HG03469 (cell line): Measurements from ENCODE around the gene PF4V1.

ENCODE experiments used
- ATAC-seq: cut with Tn5 transposase; IDR thresholded peaks from one replicate; pipeline ENCODE4 v1.9.1; 2021; ENCODE audit warnings: mild to moderate bottlenecking, moderate library complexity, moderate number of reproducible peaks; ENCODE audit not compliant: unreplicated experiment

Gene PF4V1

DNA sequence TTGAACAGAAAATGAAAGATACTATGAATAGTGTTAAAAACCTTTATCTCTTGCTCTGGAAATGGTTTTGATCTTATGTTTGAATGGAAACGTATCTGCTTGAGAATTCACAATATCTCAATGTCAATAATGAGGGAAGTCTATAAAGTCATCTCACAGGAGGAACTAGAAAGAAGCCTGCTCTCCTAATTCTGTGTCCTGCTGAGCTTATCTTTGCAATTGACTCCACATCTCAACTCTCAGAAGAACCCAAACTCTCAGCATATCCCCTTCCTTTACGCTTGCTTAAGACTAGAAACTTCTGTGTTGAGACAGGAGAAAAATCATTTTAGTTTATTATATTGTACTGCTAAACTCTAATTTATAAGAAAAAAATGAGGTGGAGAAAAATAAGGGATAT lies 8.3 kb upstream of the PF4V1 start:
- ATAC-seq, result no peak

DNA sequence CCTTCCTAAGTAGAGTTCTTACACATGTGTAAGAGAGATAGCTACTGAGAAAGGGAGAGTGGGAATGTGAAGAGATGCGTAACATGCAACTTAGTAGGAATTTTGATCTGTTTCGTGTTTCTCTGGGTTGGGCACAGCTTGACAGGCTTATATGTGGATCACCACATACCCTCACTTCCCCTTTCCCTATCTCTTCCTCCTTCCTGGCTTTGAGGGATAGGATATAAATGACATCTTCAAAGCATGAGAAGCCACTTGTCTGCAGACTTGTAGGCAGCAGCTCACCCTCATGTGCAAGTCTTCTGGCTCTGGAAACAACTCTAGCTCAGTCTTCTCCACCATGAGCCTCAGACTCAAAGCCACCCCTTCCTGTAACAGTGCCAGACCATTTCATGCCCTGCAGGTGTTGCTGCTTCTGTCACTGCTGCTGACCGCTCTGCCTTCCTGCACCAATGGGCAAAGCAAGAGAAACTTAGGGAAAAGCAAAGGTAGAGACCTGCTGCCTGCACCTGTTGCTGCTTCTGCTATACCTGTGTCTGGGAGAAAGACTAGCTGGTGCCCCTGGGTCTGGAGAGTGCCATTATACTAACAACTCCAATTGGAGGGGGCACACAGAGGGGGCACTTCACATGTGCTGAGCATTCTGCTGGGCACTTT lies 5.4 kb upstream of the PF4V1 start:
- ATAC-seq, result no peak

DNA sequence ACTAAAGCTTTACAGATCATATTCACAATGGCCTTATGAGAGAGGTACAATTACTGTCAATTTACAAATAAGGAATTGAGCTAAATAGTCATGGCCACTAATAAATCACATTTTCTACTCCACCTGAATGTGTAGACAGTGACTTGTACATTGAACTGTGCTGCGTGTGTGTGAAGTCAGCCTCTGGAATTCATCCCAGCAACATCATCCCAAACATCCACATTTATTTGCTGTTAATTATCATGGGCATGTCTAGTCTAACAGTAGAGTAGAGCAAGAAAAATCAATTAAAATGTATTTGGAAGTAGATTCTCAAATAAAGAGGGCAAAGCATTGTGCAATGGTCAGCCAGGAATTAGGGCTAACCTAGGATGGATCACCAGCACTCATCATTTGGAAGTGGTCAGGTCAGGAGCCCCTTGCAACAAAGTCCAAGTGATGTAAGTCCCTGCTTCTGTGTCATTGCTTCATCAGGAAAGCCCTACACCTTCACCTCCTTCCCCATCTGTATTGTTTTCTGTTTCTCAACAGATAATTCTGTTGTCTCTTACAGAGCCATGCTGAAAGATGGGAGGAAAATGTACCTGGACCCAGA lies 4.8 kb upstream of the PF4V1 start:
- ATAC-seq, result no peak

DNA sequence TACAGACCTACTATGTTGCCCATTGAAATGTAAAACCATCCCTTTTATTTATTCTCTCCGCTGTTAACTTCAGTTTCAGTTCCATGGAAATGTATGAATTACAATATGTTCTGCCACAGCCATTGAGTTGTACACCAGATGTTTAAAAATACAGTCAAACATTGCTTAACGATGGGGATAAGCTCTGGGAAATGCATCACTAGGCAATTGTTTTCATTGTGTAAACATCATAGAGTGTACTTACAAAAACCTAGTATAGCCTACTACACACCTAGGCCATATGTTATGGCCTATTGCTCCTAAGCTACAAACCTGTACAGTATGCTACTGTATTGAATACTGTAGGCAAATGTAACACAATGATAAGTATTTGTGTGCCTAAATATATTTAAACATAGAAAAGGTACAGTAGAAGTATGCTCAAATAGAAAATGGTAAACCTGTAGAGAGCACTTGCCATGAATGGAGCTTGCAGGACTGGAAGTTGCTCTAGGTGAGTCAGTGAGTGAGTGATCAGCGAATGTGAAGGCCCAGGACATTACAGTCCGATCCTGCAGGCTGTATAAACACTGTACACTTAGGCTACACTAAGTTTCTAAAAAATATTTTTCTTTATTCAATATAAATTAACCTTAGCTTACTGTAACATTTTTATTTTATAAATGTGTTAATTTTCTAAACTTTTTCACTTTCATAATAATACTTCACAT lies 2.7 kb upstream of the PF4V1 start:
- no peak for ATAC-seq

DNA sequence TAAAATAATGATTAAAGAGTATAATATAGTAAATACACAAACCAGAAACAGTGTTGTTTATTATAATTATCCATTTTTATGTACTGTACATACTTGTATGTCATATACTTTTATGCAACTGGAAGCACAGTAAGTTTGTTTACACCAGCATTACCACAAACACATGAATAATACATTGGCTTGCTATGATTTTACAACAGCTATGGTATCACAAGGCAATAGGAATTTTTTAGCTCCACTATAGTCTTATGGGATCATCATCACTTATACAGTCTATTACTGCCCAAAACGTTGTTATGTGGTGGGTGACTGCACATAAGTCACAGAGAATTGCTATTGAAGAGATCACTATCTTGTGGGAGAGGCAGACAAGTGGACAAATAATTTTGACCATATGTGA lies 1.8 kb upstream of the PF4V1 start:
- no peak for ATAC-seq

DNA sequence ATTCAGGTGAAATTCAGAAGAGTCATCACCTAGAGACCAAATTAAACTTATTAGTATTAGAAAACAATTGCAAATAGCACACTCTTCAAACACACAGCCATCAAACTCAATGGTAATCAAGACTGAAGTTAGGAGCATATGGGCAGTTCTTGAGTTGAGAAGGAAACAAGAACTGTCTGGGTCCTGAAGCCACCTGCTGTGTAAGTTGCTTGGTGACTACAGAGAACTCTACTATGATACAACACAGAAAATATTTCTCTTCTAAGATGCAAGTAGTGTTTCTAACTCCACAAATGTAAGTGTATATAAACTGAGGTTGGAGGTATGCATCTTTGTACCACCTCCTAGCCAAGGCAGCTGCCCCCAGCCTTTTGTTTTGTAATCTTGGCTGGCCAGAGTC lies 325 bp upstream of the PF4V1 start:
- no peak for ATAC-seq

DNA sequence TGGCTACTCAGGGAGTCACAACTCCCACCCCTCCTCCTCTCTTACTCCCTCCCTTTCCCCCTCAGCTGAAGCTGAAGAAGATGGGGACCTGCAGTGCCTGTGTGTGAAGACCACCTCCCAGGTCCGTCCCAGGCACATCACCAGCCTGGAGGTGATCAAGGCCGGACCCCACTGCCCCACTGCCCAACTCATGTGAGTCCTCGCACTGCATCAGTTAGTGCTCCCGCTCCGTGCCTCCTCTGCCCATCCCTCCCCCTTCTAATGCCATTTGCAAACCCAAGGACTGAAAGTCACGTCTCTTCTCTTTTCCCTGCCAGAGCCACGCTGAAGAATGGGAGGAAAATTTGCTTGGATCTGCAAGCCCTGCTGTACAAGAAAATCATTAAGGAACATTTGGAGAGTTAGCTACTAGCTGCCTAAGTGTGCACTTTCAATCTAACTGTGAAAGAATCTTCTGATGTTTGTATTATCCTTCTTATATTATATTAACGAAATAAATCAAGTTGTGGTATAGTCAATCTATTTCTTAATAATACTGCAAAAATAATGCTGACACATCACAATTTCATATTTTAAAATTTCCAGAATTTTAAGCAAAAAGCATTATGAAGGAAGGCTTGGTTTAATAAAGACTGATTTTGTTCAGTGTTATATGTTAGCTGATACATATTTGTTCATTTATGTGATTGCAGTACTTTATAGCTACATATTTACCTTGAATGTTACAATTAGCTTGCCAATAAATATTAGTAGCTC lies 800 bp downstream of the PF4V1 start:
- ATAC-seq, result no peak

DNA sequence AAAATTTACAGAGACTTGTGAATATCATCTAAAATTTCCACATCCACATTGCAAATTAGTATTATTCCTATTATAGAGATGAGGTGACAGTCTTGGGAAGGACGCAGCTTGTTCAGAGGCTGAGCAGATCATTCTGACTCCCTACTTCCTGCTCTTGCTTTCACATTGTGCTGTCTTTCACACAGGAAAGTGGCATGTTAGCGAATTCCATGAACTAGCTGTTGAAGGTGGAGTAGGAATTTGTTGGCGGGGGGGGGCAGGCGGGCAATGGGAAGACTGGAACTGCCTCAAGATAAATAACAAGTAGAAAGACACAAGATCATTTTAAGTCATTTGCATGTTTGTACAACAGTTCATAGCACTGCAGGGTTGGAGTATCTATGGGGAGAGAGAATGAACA lies 2.3 kb downstream of the PF4V1 start:
- no peak for ATAC-seq

DNA sequence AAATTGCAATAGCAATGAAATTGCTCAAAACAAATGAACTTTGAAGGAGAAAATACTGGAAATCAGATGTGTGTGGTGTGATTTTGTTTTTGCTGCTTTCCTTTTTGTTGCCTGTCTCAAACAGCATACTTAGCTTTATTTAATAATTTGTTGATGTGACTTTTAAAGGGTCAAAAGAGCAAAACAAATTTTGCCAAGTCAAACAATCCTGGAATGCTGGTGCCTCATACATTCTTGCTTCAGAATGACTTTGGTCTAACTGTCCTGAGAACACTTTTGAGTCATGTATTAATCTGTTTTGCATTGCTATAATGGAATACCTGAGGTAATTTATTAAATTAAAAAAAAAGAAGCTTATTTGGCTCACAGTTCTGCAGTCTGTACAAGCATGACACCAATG lies 3.4 kb downstream of the PF4V1 start:
- no peak for ATAC-seq

DNA sequence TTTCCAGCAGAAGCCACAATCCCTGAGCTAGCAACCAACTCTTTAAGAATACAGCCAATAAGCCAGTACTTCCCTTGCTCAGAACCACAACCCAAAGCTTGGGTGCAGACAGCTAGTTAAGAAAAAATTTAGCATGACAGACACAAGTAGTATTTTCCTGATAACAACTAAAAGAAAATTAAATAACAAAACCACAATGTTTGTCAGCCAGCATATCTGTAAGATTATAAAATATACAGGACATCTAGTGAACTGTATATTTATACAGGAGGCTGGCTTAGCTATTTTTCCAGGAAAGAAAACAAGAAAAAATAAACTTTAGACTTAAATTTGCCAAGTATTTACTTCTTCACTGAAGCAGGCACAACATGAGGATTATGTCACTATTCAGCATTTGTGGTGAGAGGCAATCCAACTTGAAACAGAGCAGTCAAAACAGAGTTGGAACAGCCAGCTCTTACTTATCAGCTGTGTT lies 6.6 kb downstream of the PF4V1 start:
- ATAC-seq, result no peak

DNA sequence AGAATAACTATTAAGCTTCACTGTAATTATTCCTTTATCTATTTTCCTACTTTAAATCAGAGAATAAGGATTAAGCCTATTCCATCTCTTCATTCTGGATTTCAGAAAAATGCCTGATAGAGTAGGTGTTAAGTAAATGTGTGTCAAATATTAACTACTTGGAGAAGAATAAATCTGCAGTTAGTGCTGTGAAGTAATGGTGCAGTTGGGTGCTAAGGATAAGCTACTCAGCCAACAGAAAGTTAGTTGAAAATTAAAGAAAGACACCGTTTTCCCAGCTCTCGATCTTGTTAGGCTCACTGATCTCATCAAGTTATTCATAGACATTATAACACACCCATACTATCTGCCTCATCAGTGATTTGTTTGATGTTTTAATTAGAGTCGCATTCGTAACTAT lies 7.1 kb downstream of the PF4V1 start:
- ATAC-seq, result no peak

DNA sequence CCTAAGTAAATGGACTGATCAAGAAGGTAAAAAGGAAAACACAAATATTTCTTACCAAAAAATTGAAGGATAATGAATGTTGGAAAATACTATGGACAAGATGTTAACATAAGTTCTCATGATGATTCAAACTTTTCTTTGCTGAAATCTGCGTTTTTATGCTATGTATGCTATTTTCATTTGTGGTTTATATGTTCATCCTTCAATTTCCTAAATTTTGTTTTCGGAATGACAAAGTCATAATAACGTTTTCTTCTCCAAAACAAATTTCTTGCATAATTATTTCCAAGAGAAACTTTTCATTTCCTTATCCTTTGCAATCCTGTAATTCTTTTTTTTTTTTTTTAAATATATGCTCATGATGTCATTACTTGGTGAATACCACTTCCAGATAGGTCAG lies 7.8 kb downstream of the PF4V1 start:
- ATAC-seq, result no peak

DNA sequence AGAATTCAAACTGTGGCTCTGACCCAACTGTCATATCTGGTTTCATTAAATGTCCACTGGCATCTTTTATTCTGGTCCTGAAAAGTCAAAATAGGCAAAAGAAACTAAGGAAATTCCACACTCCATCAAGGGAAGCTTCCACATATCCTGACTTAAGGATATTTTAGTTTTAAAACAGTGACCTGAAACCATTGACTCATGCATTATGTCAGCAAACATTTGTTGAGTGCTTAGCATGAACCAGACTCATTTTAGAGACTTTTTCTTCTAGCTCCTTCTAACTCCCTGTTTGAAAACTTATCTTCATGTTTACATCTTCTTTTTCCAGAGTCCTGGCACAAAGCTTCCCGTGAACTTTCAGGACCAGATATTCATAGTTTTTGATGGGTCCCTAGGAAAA lies 9.2 kb downstream of the PF4V1 start:
- ATAC-seq, result no peak

DNA sequence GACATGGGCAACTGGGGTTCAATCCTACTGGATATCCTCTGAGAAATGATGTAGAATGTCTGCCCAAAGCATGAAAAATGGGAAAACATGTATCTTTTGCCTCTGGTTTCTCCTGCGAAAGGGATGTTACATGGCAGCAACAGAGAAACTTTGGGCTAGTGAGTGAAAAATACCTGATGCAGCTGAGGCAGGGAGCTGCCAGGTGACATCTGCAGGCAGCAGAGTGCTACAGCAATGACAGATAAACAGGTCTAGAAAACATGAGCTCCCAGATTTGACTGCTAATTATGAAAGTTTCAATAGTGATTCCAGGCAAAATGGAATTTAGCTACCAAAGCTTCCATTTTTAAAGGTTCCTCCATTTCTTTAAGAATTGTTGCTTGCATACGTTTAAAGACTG lies 11.3 kb downstream of the PF4V1 start:
- no peak for ATAC-seq

DNA sequence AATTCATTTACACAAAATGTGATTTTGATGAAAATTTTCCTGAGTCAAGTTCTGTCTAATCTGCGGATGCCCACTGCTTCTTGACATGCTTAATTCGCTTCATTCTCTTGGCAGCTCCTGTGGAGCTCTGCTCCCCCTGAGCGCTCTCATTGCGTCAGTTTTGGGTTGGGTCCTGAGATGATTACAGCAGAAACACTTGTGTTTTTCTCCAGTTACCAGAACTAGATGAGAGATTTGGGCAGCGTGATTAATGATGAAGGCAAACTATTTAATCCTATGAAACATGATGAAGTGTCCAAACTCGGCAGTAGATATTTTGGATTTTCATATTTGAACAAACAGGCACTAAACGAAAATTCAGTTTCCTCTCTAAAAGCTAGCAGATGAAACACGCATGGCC lies 11.9 kb downstream of the PF4V1 start:
- ATAC-seq, result no peak

DNA sequence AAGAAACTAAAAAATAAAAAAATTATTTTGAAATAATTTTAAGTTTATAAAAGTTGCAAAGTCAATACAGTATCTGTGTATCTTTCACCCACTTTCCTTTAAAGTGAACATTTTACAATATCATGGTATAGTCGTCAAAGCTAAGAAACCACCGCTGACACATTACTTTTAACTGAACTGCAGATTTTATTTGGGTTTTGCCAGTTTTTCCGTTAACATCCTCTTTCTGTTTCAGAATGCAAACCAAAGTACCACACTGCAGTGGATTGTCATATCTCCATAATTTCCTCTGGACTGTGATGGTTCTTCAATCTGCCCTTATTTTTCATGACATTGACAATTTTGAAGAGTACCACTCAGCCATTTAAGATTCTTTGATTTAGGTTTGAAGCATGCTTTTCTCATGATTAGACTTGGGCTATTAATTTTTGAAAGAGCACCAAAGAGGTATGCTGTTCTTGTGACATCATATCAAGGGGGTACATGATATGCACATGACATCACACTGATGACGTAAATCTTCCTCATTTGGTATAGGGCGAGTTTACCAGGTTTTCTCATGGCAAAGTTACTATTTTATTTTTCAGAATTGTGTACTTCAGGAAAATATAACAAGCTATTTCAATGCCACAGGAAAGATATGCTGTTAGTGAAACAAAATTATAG lies 12.5 kb downstream of the PF4V1 start:
- ATAC-seq, result no peak

DNA sequence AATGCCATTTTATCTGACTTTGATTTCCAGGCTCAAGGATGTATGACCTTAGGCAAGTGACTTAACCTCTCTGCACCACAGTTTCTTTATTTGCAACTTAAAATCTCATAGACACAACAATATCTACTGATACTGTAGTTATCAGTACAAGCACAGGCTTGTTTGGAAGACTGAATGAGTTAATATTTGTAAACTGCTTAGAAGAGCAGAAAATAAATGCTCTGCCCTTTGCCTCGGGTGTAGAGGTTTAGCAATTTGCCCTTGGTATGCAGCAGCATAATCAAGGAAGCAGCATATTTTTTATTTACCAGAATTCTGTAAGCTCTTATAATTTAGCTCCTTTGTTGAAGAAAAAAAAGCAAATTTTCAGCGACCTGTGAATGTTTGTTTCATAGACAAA lies 13.2 kb downstream of the PF4V1 start:
- ATAC-seq, result no peak

DNA sequence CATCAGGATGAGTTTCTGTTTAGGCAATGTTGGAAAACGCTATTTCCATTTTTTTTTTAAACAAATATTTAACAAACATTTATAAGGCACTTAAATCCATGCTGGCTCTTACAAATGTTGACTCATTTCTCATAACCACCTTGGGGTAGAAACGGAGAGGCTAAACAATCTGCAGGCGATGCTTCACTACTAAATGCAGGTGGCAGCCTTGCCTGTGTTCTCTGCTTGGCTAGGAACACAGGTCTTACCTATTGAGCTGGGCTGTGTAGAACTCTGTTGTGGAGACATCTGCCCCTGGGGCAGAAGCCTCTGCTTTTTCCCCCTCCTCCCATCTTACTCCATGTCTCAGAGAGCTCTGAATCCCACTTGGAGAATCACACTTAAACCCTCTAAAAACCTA lies 14.7 kb downstream of the PF4V1 start:
- ATAC-seq, result no peak

DNA sequence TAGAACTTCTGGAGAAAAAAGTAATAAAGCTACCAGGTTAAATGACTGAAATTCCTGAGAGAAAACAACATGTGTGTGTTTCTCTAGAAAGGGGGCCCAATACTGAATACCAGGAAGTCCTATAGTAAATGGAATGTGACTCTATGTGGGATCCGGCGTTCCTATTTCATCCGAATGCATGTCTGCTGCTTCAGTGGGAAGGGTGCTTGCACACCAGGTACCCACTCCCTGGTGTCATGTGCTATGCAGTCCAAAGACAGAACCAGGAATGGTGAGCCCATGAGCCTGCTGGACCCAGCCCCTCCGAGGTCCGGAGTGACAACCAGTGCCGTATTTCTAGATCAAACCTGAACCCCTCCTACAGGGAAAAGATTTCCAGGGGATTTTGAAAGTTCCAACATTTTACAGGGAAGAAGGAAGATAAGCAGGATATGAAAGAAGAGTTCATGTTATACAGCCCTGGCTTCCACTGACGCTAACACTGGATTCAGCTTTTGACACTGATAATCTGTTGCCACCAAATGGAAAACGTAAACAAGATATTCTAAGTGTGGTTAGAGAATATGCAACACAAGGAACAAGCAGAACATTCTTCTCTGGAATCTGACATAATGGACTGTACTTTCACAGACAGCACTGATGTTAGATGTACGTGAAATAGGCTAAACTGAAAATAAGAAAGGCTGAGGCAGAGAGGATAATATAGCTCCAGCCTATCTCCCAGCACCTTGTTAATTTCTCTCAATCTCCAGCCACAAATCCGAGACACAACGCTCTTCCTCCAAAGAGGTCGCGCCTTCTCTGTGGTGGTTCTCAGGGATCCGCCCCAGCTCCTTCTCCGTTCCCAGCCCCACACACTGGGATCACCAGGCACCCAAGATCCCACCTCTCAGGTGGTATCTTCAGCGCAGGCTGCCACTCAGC lies 15.4 kb downstream of the PF4V1 start:
- no peak for ATAC-seq
